PFSK-1 (cell line): ENCODE results near the gene FOXRED2.

Source experiments
- FOXP2 ChIP-seq: optimal IDR thresholded peaks from 2 replicates; pipeline ENCODE3; 2011; ENCODE audit warnings: borderline replicate concordance, control low read depth, inconsistent platforms; ENCODE audit not compliant: insufficient read depth; ENCODE audit errors: extremely low read length, extremely low read depth
- POLR2AphosphoS5 ChIP-seq: IDR thresholded peaks from 2 replicates; pipeline ENCODE4 v1.6.1; 2012; ENCODE audit warnings: low read depth, mild to moderate bottlenecking, control low read depth, low read length, moderate library complexity
- SIN3A ChIP-seq: IDR thresholded peaks from 2 replicates; pipeline ENCODE4 v1.6.1; 2012; ENCODE audit warnings: mild to moderate bottlenecking, low read length, moderate library complexity, borderline replicate concordance; ENCODE audit not compliant: insufficient read depth
- TAF1 ChIP-seq: IDR thresholded peaks from 2 replicates; pipeline ENCODE4 v1.6.1; 2012; ENCODE audit warnings: low read length, control low read depth, borderline replicate concordance; ENCODE audit not compliant: insufficient read depth
- TF ChIP-seq, protein P1 (sequence below), 2 experiments: IDR thresholded peaks; 2 replicates each; pipeline versions ENCODE4 v1.6.1 to v1.8.0; 2011 to 2012; ENCODE audit warnings: low read depth in 2 of 2, low read length in 2 of 2, control low read depth in 1 of 2, inconsistent platforms in 1 of 2, mild to moderate bottlenecking in 1 of 2, moderate library complexity in 1 of 2; ENCODE audit not compliant: insufficient read depth in 1 of 2

FOXRED2 gene

GRCh38 chr22:36471341-36471821, 35.5 kb downstream of the FOXRED2 start:
- TF ChIP-seq, protein P1, sequence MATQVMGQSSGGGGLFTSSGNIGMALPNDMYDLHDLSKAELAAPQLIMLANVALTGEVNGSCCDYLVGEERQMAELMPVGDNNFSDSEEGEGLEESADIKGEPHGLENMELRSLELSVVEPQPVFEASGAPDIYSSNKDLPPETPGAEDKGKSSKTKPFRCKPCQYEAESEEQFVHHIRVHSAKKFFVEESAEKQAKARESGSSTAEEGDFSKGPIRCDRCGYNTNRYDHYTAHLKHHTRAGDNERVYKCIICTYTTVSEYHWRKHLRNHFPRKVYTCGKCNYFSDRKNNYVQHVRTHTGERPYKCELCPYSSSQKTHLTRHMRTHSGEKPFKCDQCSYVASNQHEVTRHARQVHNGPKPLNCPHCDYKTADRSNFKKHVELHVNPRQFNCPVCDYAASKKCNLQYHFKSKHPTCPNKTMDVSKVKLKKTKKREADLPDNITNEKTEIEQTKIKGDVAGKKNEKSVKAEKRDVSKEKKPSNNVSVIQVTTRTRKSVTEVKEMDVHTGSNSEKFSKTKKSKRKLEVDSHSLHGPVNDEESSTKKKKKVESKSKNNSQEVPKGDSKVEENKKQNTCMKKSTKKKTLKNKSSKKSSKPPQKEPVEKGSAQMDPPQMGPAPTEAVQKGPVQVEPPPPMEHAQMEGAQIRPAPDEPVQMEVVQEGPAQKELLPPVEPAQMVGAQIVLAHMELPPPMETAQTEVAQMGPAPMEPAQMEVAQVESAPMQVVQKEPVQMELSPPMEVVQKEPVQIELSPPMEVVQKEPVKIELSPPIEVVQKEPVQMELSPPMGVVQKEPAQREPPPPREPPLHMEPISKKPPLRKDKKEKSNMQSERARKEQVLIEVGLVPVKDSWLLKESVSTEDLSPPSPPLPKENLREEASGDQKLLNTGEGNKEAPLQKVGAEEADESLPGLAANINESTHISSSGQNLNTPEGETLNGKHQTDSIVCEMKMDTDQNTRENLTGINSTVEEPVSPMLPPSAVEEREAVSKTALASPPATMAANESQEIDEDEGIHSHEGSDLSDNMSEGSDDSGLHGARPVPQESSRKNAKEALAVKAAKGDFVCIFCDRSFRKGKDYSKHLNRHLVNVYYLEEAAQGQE (IDR thresholded peaks at IDR 0.05; ENCODE audit: insufficient read depth in 1 of 2, low read depth in 2 of 2, low read length in 2 of 2): no peak
- no peak for TF ChIP-seq SIN3A
- TF ChIP-seq FOXP2: no peak
- TF ChIP-seq TAF1: no peak
- no peak for TF ChIP-seq POLR2AphosphoS5

- TF ChIP-seq, protein P1 (IDR thresholded peaks at IDR 0.05; ENCODE audit: insufficient read depth in 1 of 2, low read depth in 2 of 2, low read length in 2 of 2): no peak
- TF ChIP-seq FOXP2: no peak
- TF ChIP-seq POLR2AphosphoS5: no peak
- TF ChIP-seq SIN3A: no peak
- TF ChIP-seq TAF1: no peak
Observed at GRCh38 chr22:36470994-36471331, 35.9 kb downstream of the FOXRED2 start.

DNA sequence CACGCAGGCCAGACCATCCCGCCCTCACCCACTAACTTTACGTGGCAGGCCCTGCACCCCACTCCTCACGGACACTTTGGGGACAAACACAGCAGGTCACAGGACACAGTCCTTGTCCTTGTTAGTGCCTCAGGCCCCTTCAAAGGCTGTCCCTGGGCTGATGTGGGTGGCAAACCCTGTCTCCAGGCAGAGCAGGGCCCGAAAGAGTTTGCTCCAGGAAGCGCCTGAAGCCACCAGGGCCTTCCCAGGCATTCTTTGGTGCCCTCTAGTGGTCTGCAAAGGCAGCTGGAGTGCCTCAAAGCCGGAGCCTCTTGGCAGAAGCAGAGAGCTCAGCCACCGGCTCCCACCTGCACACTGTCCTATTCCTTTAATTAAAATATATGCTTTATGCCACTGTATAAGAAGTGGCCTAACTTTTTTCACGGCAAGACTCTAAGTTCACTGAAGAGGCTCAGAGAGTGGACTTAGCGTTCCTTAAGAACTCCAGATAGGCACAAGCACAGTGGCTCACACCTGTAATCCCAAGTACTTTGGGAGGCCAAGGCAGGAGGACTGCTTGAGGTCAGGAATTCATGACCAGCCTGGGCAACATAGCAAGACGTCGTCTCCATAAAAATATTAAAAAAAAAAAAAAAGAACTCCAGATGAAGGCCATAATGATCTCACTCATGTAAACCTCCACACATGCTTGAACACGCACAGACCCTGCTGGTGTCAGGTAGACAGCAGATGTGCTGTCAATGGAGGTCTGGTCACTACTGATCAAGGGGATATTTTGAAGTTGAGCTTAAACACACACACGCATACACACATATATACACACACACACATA, 36.5 kb downstream of the FOXRED2 start:
- TF ChIP-seq SIN3A: no peak

DNA sequence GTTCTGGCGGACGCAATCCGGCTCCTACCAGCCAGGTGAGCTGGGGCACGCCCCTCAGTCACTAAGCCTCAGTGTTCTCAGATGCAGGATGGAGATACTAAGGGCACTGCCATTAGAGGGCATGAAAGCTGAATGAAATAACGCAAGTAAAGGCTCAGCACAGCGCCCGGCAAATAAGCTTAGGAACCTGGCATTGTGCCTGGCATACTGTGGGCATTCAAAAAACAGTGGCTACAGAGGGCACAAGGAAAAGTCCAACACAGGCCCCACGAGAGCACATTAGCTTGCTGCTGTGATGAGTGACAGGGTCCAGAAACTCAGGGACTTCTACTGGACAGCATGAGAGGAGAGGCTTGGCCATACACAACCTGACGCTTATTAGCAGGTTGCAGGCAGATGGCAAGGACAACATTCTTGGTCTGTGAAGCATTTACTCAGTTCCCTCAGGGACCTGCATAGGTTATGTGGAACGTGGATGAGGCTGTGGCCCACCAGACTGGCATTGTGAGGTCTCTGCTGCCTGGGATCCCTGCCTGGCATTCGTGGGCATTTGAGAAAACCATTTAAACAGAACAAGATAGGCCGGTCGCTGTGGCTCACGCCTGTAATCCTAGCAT, 37.6 kb downstream of the FOXRED2 start:
- TF ChIP-seq FOXP2: no peak
- TF ChIP-seq, protein P1 (IDR thresholded peaks at IDR 0.05; ENCODE audit: insufficient read depth in 1 of 2, low read depth in 2 of 2, low read length in 2 of 2): no peak
- no peak for TF ChIP-seq SIN3A
- TF ChIP-seq TAF1: no peak
- no peak for TF ChIP-seq POLR2AphosphoS5

- TF ChIP-seq TAF1: no peak
- no peak for TF ChIP-seq POLR2AphosphoS5
- TF ChIP-seq SIN3A: no peak
- TF ChIP-seq, protein P1 (IDR thresholded peaks at IDR 0.05; ENCODE audit: insufficient read depth in 1 of 2, low read depth in 2 of 2, low read length in 2 of 2): no peak
- no peak for TF ChIP-seq FOXP2
Observed at GRCh38 chr22:36467946-36468345, 38.9 kb downstream of the FOXRED2 start.
